Vagina (tissue), 2 donors: ENCODE data around the gene TBL1XR1.

Experiments used
- POLR2A ChIP-seq, 2 donors: fragments of 450-650 bp; IDR thresholded peaks; one replicate each; pipeline ENCODE4 v1.6.1; 2017; ENCODE audit warnings: antibody characterized with exemption in 2 of 2, mild to moderate bottlenecking in 2 of 2, moderate library complexity in 2 of 2
- POLR2AphosphoS5 ChIP-seq, 2 donors: sonication (generic); formaldehyde crosslinking; IDR thresholded peaks; one replicate each; pipeline ENCODE4 v1.9.0; 2017; ENCODE audit warnings: antibody characterized with exemption in 2 of 2, mild to moderate bottlenecking in 2 of 2, low read depth in 1 of 2; ENCODE audit not compliant: insufficient read depth in 1 of 2
- TF ChIP-seq, protein P1 (sequence below), 3 experiments: fragments of 450-650 bp in 2 of 3; fragments of 200-600 bp in 1 of 3; sonication (generic) in 1 of 3; IDR thresholded peaks; one replicate each; pipeline ENCODE4 v1.5.1; 2017 to 2019; ENCODE audit warnings: antibody characterized with exemption in 3 of 3, mild to moderate bottlenecking in 2 of 3, moderate library complexity in 2 of 3

- no peak for TF ChIP-seq POLR2AphosphoS5 (IDR thresholded peaks at IDR 0.05; ENCODE audit: insufficient read depth in 1 of 2, low read depth in 1 of 2)
- TF ChIP-seq POLR2A (IDR thresholded peaks at IDR 0.05), result no peak
- TF ChIP-seq, protein P1, sequence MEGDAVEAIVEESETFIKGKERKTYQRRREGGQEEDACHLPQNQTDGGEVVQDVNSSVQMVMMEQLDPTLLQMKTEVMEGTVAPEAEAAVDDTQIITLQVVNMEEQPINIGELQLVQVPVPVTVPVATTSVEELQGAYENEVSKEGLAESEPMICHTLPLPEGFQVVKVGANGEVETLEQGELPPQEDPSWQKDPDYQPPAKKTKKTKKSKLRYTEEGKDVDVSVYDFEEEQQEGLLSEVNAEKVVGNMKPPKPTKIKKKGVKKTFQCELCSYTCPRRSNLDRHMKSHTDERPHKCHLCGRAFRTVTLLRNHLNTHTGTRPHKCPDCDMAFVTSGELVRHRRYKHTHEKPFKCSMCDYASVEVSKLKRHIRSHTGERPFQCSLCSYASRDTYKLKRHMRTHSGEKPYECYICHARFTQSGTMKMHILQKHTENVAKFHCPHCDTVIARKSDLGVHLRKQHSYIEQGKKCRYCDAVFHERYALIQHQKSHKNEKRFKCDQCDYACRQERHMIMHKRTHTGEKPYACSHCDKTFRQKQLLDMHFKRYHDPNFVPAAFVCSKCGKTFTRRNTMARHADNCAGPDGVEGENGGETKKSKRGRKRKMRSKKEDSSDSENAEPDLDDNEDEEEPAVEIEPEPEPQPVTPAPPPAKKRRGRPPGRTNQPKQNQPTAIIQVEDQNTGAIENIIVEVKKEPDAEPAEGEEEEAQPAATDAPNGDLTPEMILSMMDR (IDR thresholded peaks at IDR 0.05), result no peak
Observed at GRCh38 chr3:177203689-177204395, 6.6 kb upstream of the TBL1XR1 start.
